IMR-90 (cell line): ENCODE data around the gene HNRNPR. TPM values are rescaled to one million over a fixed set of nuclear protein-coding genes. Genes with fewer than 3 reads are reported as not detected.

Experiments
- ATAC-seq: fragments of 200-7000 bp; cut with Tn5 transposase; 2 replicates; pipeline ENCODE4 v1.9.1; 2020; ENCODE audit warnings: low read depth, mild to moderate bottlenecking, moderate library complexity
- BruUV-seq: library from RNA; stranded (reverse); fragments of 400-500 nt; replicated peaks from 2 replicates; lab custom pipeline; 2021; lab: Mats Ljungman, UMichigan
- CTCF ChIA-PET: fragments of 300-600 bp; formaldehyde crosslinking; extraction: SDS; loops from one replicate; lab custom pipeline; 2021; ENCODE audit warnings: antibody characterized with exemption; lab: Yijun Ruan, JAX
- POLR2A ChIA-PET: fragments of 300-600 bp; sonication (Branson Sonifier 250); formaldehyde crosslinking; loops from one replicate; lab custom pipeline; 2022; ENCODE audit warnings: antibody characterized with exemption; ENCODE audit not compliant: unreplicated experiment; lab: Charles Lee
- DNase-seq: peaks from one replicate; pipeline ENCODE4 v3.0.0; 2013
- H2AFZ ChIP-seq: replicated peaks from 2 replicates; pipeline ENCODE3; 2013; ENCODE audit warnings: low read length, mild to moderate bottlenecking; ENCODE audit not compliant: poor library complexity
- H2AK5ac ChIP-seq: 2 replicates; pipeline ENCODE4 v1.6.1; 2013; ENCODE audit warnings: low read depth, low read length, inconsistent platforms
- H2AK9ac ChIP-seq: replicated peaks from 2 replicates; pipeline ENCODE3; 2013; ENCODE audit warnings: mild to moderate bottlenecking, low read depth, low read length, moderate library complexity; ENCODE audit not compliant: poor library complexity
- H2BK120ac ChIP-seq: 2 replicates; pipeline ENCODE4 v1.6.1; 2013; ENCODE audit warnings: low read depth, low read length, inconsistent platforms
- H2BK15ac ChIP-seq: 3 replicates; pipeline ENCODE4 v1.6.1; 2013; ENCODE audit warnings: low read depth, low read length, inconsistent platforms
- H2BK20ac ChIP-seq: 2 replicates; pipeline ENCODE4 v1.6.1; 2013; ENCODE audit warnings: low read depth, mild to moderate bottlenecking, inconsistent platforms, low read length, moderate library complexity
- H2BK5ac ChIP-seq: 2 replicates; pipeline ENCODE4 v1.6.1; 2013; ENCODE audit warnings: mild to moderate bottlenecking, low read depth, low read length, inconsistent platforms; ENCODE audit not compliant: poor library complexity, severe bottlenecking
- H3K14ac ChIP-seq: replicated peaks from 2 replicates; pipeline ENCODE4 v1.6.1; 2013; ENCODE audit warnings: low read depth, low read length, inconsistent platforms
- H3K18ac ChIP-seq: 2 replicates; pipeline ENCODE4 v1.6.1; 2013; ENCODE audit warnings: low read depth, low read length, control low read depth
- H3K23ac ChIP-seq: 2 replicates; pipeline ENCODE4 v1.6.1; 2013; ENCODE audit warnings: low read depth, low read length, inconsistent platforms
- H3K27ac ChIP-seq: 2 replicates; pipeline ENCODE4 v1.5.1; 2013; ENCODE audit warnings: mild to moderate bottlenecking, control low read depth, low read length; ENCODE audit not compliant: insufficient read depth
- H3K27me3 ChIP-seq: 2 replicates; pipeline ENCODE4 v1.6.1; 2013; ENCODE audit warnings: low read length; ENCODE audit not compliant: control insufficient read depth, insufficient read depth
- H3K36me3 ChIP-seq: 2 replicates; pipeline ENCODE4 v1.6.1; 2013; ENCODE audit warnings: low read length, mixed read lengths; ENCODE audit not compliant: control insufficient read depth, insufficient read depth
- H3K4ac ChIP-seq: 2 replicates; pipeline ENCODE4 v1.6.1; 2013; ENCODE audit warnings: low read depth, low read length, inconsistent platforms
- H3K4me1 ChIP-seq: 2 replicates; pipeline ENCODE4 v1.6.1; 2013; ENCODE audit warnings: low read length, mixed read lengths; ENCODE audit not compliant: control insufficient read depth, insufficient read depth
- H3K4me2 ChIP-seq: 2 replicates; pipeline ENCODE4 v1.6.1; 2013; ENCODE audit warnings: low read depth, mild to moderate bottlenecking, control low read depth, low read length, moderate library complexity
- H3K4me3 ChIP-seq: 2 replicates; pipeline ENCODE4 v1.5.1; 2013; ENCODE audit warnings: low read depth, mild to moderate bottlenecking, control low read depth, low read length, moderate library complexity; ENCODE audit not compliant: insufficient read depth
- H3K56ac ChIP-seq: 2 replicates; pipeline ENCODE4 v1.6.1; 2013; ENCODE audit warnings: low read length, inconsistent platforms; ENCODE audit not compliant: insufficient read depth; ENCODE audit errors: extremely low read depth
- H3K79me1 ChIP-seq, 2 experiments: 2 replicates each; pipeline ENCODE4 v1.6.1; 2013; ENCODE audit warnings: low read length in 2 of 2, inconsistent platforms in 1 of 2, low read depth in 1 of 2
- H3K9ac ChIP-seq: 2 replicates; pipeline ENCODE4 v1.6.1; 2013; ENCODE audit warnings: low read depth, low read length, control low read depth
- H3K9me1 ChIP-seq: 2 replicates; pipeline ENCODE4 v1.6.1; 2013; ENCODE audit warnings: low read length, inconsistent platforms; ENCODE audit not compliant: insufficient read depth
- H3K9me3 ChIP-seq: 2 replicates; pipeline ENCODE4 v1.6.1; 2013; ENCODE audit warnings: low read length; ENCODE audit not compliant: control insufficient read depth, insufficient read depth
- H4K20me1 ChIP-seq: 2 replicates; pipeline ENCODE4 v1.6.1; 2013; ENCODE audit warnings: low read length, inconsistent platforms; ENCODE audit not compliant: insufficient read depth
- H4K5ac ChIP-seq: 2 replicates; pipeline ENCODE4 v1.6.1; 2013; ENCODE audit warnings: mild to moderate bottlenecking, low read depth, low read length, control low read depth
- H4K8ac ChIP-seq, 2 experiments: 2 replicates each; pipeline ENCODE4 v1.6.1; 2013; ENCODE audit warnings: low read depth in 2 of 2, low read length in 2 of 2, control low read depth in 1 of 2, inconsistent platforms in 1 of 2
- H4K91ac ChIP-seq: 2 replicates; pipeline ENCODE4 v1.6.1; 2013; ENCODE audit warnings: low read depth, low read length, inconsistent platforms; ENCODE audit not compliant: insufficient read depth
- BHLHE40 ChIP-seq: fragments of 150-350 bp; IDR thresholded peaks from 2 replicates; pipeline ENCODE4 v1.6.1; 2016; ENCODE audit warnings: mild to moderate bottlenecking, low read depth, low read length
- CEBPB ChIP-seq: IDR thresholded peaks from 2 replicates; pipeline ENCODE4 v1.6.1; 2012; ENCODE audit warnings: low read depth, low read length, improper control_type of control experiment
- CHD1 ChIP-seq: IDR thresholded peaks from 2 replicates; pipeline ENCODE4 v1.6.1; 2012; ENCODE audit warnings: low read depth, low read length, improper control_type of control experiment
- MAFK ChIP-seq: IDR thresholded peaks from 2 replicates; pipeline ENCODE4 v1.6.1; 2012; ENCODE audit warnings: low read depth, low read length, improper control_type of control experiment
- MAZ ChIP-seq: IDR thresholded peaks from 2 replicates; pipeline ENCODE4 v1.6.1; 2012; ENCODE audit warnings: low read depth, mild to moderate bottlenecking, low read length, improper control_type of control experiment, moderate library complexity, borderline replicate concordance
- MXI1 ChIP-seq: IDR thresholded peaks from 2 replicates; pipeline ENCODE4 v1.6.1; 2012; ENCODE audit warnings: low read depth, mild to moderate bottlenecking, low read length, moderate library complexity, borderline replicate concordance
- NFE2L2 ChIP-seq: fragments of 150-350 bp; IDR thresholded peaks from 2 replicates; pipeline ENCODE4 v1.6.1; 2016; ENCODE audit warnings: low read depth, mild to moderate bottlenecking, low read length
- RAD21 ChIP-seq: IDR thresholded peaks from 2 replicates; pipeline ENCODE4 v1.6.1; 2012; ENCODE audit warnings: low read length, improper control_type of control experiment
- RCOR1 ChIP-seq: IDR thresholded peaks from 2 replicates; pipeline ENCODE4 v1.6.1; 2012; ENCODE audit warnings: mild to moderate bottlenecking, low read length, improper control_type of control experiment; ENCODE audit not compliant: insufficient replicate concordance
- RFX5 ChIP-seq: IDR thresholded peaks from 2 replicates; pipeline ENCODE4 v1.8.0; 2012; ENCODE audit warnings: low read depth, mild to moderate bottlenecking, low read length, moderate library complexity
- SMC3 ChIP-seq: fragments of 150-350 bp; IDR thresholded peaks from 2 replicates; pipeline ENCODE4 v1.6.1; 2016; ENCODE audit warnings: low read depth, mild to moderate bottlenecking, antibody characterized with exemption, low read length, moderate library complexity
- WGBS, 2 experiments: methylation state at CpG; one replicate each; pipeline versions ENCODE4 v1.1.5 to v1.1.7; 2013; ENCODE audit warnings: missing lambda C conversion rate in 2 of 2; ENCODE audit not compliant: insufficient read length in 1 of 2; ENCODE audit errors: extremely low coverage in 2 of 2; 5-methylcytosine and 5-hydroxymethylcytosine counted together
- dilution Hi-C: fragments of 300-500 bp; cut with HindIII; formaldehyde crosslinking; loops from one replicate; pipeline ENCODE4 v1.14.3; 2018; ENCODE audit warnings: low sequenced_read_pairs; ENCODE audit not compliant: unreplicated experiment
- in situ Hi-C: fragments of 300-500 bp; cut with MboI; formaldehyde crosslinking; loops from 3 replicates; pipeline ENCODE4 v1.14.3; 2019; ENCODE audit warnings: low sequenced_read_pairs, inconsistent platforms, mixed read lengths
- intact Hi-C: fragments of 100-400 bp; cut with micrococcal nuclease; formaldehyde crosslinking; loops from 2 replicates; pipeline ENCODE4 v1.10.0; 2022
- polyA plus RNA-seq, 3 experiments: library from polyadenylated mRNA; depleted of rRNA; stranded (reverse); fragments of >200 nt; gene quantifications; 2 replicates each; pipeline ENCODE4 v1.2.3, GENCODE V29; 2012; ENCODE audit warnings: low replicate concordance in 1 of 3
- total RNA-seq: library from RNA; depleted of rRNA; stranded (reverse); fragments of >200 nt; gene quantifications from 2 replicates; pipeline ENCODE4 v1.2.3, GENCODE V29; 2012
- TF ChIP-seq, protein P1 (sequence below): fragments of 150-350 bp; IDR thresholded peaks from 2 replicates; pipeline ENCODE4 v1.6.1; 2017; ENCODE audit warnings: mild to moderate bottlenecking, antibody characterized with exemption, low read length, low read depth
- TF ChIP-seq, protein P2 (sequence below): fragments of 150-350 bp; IDR thresholded peaks from 2 replicates; pipeline ENCODE4 v1.6.1; 2016; ENCODE audit warnings: low read depth, mild to moderate bottlenecking, low read length, moderate library complexity, borderline replicate concordance
- TF ChIP-seq, protein P3 (sequence below): conservative IDR thresholded peaks from 2 replicates; pipeline ENCODE4 v1.5.1; 2012; ENCODE audit warnings: mild to moderate bottlenecking, low read depth, low read length, improper control_type of control experiment

The HNRNPR gene
- total and polyA plus RNA-seq, 2 of the 4 experiments (the other 2 are of a cell fraction): 99.7 to 111 TPM

DNA sequence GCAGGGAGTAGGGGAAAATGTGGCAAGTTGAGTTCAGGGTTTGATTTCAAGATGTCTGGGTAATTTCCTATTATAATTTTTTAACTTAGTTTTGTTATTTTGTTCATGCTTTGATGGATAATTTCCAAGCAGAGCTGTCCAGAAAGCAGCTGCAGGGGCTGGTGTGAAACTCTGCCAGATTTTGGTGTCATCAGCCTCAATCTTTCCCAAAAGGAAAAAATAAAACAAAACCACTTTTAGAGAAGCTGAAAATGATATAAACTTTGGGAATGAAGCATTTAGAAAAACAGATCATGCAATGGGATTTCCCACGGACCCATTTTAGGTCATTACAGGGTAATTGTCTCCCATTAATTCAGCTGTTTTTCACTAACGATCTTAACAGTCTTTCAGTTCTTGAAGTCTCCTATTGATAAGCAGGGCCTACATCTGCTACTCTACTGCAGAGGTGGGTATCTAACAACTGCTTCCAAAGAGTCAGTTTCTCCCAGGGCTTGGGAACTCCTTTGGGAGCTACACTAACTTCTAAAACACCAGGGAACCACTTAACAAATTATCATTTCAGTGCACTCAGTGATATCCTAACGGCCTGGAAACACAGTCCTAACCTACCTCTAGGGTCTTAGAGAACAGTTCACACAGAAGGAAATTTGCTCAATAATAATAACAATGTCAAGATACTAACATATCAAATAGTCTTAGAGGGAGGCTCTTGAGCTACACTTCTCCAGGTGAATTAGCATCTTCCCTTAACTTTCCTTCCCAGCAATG, 13.2 kb upstream of the HNRNPR start:
- H3K9me1 ChIP-seq: no peaks in the 10 kb centered on the region
- H4K5ac ChIP-seq: no peak overlapping the region
- H2AFZ ChIP-seq: no peak overlapping the region
- intact Hi-C loops (no loop called here), dilution Hi-C loops (no loop called here), in situ Hi-C loops (no loop called here)
- H3K56ac ChIP-seq: no peak overlapping the region
- POLR2A ChIA-PET: interaction anchor here (0.7 kb wide), 1 partner anchor 279 kb away, joined by 8 read pairs; no protein-coding TSS in a partner anchor
- H3K9me3 ChIP-seq: peaks cover 30% of the 10 kb centered on the region
- no peak overlapping the region for H2AK5ac ChIP-seq
- no peak overlapping the region for H3K14ac ChIP-seq
- H3K4me2 ChIP-seq: no peak overlapping the region
- no peak overlapping the region for H4K8ac ChIP-seq
- CTCF ChIA-PET: interaction anchor here (0.5 kb wide), 1 partner anchor 353 kb away, joined by 3 read pairs; no protein-coding TSS in a partner anchor
- no peak for DNase-seq
- no peak overlapping the region for H3K27ac ChIP-seq
- peaks cover 20% of the 10 kb centered on the region for H3K36me3 ChIP-seq
- H2AK9ac ChIP-seq: no peak overlapping the region
- no peak overlapping the region for H3K23ac ChIP-seq
- BruUV-seq: no TSS peak
- no peak overlapping the region for H3K4ac ChIP-seq
- H4K91ac ChIP-seq: no peak overlapping the region
- no peak overlapping the region for H3K9ac ChIP-seq
- H3K18ac ChIP-seq: no peak overlapping the region
- peaks cover 19 to 25% of the 10 kb centered on the region in 2 experiments for H3K79me1 ChIP-seq
- no peak overlapping the region for H2BK15ac ChIP-seq
- H3K27me3 ChIP-seq: no peaks in the 10 kb centered on the region
- 40% methylated on average over 1 of the region's 3 CpGs; no CpG with 5 or more reads in 1 of the 2 experiments for WGBS, 2 experiments
- H4K20me1 ChIP-seq: no peaks in the 10 kb centered on the region
- no peak overlapping the region for H2BK5ac ChIP-seq
- no peak overlapping the region for H2BK20ac ChIP-seq
- no peaks in the 10 kb centered on the region for H3K4me1 ChIP-seq
- ATAC-seq: no peak
- H3K4me3 ChIP-seq: no peak overlapping the region
- no peak overlapping the region for H2BK120ac ChIP-seq
- TF ChIP-seq CHD1: no peak
- TF ChIP-seq RAD21: no peak
- TF ChIP-seq MAFK: no peak
- TF ChIP-seq RCOR1: no peak
- TF ChIP-seq, protein P1, sequence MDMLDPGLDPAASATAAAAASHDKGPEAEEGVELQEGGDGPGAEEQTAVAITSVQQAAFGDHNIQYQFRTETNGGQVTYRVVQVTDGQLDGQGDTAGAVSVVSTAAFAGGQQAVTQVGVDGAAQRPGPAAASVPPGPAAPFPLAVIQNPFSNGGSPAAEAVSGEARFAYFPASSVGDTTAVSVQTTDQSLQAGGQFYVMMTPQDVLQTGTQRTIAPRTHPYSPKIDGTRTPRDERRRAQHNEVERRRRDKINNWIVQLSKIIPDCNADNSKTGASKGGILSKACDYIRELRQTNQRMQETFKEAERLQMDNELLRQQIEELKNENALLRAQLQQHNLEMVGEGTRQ: no peak
- TF ChIP-seq, protein P2, sequence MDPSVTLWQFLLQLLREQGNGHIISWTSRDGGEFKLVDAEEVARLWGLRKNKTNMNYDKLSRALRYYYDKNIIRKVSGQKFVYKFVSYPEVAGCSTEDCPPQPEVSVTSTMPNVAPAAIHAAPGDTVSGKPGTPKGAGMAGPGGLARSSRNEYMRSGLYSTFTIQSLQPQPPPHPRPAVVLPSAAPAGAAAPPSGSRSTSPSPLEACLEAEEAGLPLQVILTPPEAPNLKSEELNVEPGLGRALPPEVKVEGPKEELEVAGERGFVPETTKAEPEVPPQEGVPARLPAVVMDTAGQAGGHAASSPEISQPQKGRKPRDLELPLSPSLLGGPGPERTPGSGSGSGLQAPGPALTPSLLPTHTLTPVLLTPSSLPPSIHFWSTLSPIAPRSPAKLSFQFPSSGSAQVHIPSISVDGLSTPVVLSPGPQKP: no peak
- TF ChIP-seq SMC3: no peak
- no peak for TF ChIP-seq CEBPB
- no peak for TF ChIP-seq BHLHE40
- TF ChIP-seq, protein P3, sequence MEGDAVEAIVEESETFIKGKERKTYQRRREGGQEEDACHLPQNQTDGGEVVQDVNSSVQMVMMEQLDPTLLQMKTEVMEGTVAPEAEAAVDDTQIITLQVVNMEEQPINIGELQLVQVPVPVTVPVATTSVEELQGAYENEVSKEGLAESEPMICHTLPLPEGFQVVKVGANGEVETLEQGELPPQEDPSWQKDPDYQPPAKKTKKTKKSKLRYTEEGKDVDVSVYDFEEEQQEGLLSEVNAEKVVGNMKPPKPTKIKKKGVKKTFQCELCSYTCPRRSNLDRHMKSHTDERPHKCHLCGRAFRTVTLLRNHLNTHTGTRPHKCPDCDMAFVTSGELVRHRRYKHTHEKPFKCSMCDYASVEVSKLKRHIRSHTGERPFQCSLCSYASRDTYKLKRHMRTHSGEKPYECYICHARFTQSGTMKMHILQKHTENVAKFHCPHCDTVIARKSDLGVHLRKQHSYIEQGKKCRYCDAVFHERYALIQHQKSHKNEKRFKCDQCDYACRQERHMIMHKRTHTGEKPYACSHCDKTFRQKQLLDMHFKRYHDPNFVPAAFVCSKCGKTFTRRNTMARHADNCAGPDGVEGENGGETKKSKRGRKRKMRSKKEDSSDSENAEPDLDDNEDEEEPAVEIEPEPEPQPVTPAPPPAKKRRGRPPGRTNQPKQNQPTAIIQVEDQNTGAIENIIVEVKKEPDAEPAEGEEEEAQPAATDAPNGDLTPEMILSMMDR: no peak
- no peak for TF ChIP-seq MAZ
- no peak for TF ChIP-seq RFX5
- TF ChIP-seq MXI1: no peak
- no peak for TF ChIP-seq NFE2L2
